ENCODE results near the gene RPAIN. TPM values are rescaled to one million over a fixed set of nuclear protein-coding genes. Genes with fewer than 3 reads are reported as not detected.

RPAIN gene
- total RNA-seq, 1 experiment from 2014 or later: 46.1 TPM

- TF ChIP-seq EZH2phosphoT487 (IDR thresholded peaks at IDR 0.05; ENCODE audit: borderline replicate concordance, low read length): no peak
- POLR2A ChIA-PET (ENCODE audit: unreplicated experiment): no interaction called here
- no TSS peak for BruUV-seq (replicated peaks)
Observed at GRCh38 chr17:5473906-5474305, 53.9 kb downstream of the RPAIN start.

DNA sequence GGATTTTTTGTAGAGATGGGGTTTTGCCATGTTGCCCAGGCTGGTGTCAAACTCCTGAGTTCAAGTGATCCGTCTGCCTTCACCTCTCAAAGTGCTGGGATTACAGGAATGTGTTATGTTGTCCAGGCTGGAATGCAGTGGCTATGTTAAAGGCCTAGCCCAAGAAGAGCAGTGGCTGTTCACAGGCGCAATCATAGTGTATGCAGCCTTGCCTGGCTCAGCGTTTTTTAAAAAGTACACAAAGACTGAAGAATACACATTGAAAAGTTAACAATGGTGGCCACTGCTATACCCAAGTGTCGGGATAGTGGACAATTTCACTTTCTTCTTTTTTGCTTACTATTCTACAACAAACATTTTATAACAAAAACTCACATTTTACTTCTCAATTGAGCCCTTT is 59.0 kb downstream of the RPAIN start:
- POLR2A ChIA-PET (ENCODE audit: unreplicated experiment): no interaction called here
- no TSS peak for BruUV-seq (replicated peaks)

More at GRCh38 chr17:5473906-5474305, 53.9 kb downstream of the RPAIN start:
- intact Hi-C loops (cut with micrococcal nuclease): no loop called here
- no peaks in the 10 kb centered on the region for H3K27me3 ChIP-seq (ENCODE audit: low read length)
- no peak overlapping the region for H3K4me2 ChIP-seq (ENCODE audit: low read length)
- DNase-seq (no peak), ATAC-seq (no peak)
- no peaks in the 10 kb centered on the region for H3K79me2 ChIP-seq (ENCODE audit: low read length)
- peaks cover 6% of the 10 kb centered on the region for H3F3A ChIP-seq (ENCODE audit: low read length, unreplicated experiment)
- no peaks in the 10 kb centered on the region for H4K20me1 ChIP-seq (ENCODE audit: low read length)
- H2AFZ ChIP-seq (ENCODE audit: low read length): no peak overlapping the region
- H3K9me3 ChIP-seq (ENCODE audit: low read length): no peaks in the 10 kb centered on the region
- H3K36me3 ChIP-seq (ENCODE audit: low read depth, low read length): peaks cover 33% of the 10 kb centered on the region
- H3K9me2 ChIP-seq (replicated peaks; ENCODE audit: low read length): no peaks in the 10 kb centered on the region
- no peak overlapping the region for H3K9ac ChIP-seq (ENCODE audit: low read length)
- H3K27ac ChIP-seq (ENCODE audit: low read length): no peak overlapping the region
- H3K4me1 ChIP-seq (ENCODE audit: insufficient read depth, low read length): no peaks in the 10 kb centered on the region
- CTCF ChIA-PET: no interaction called here
- no peak overlapping the region for H3K4me3 ChIP-seq (ENCODE audit: low read length)

GRCh38 chr17:5480962-5481361 is 61.0 kb downstream of the RPAIN start:
- Histone ChIP-seq H3K9ac (ENCODE audit: low read length) (no peak overlapping the region), H3K27me3 (ENCODE audit: low read length) (no peaks in the 10 kb centered on the region), H3K4me3 (ENCODE audit: low read length) (no peak overlapping the region), H3K27ac (ENCODE audit: low read length) (no peak overlapping the region), H3K79me2 (ENCODE audit: low read length) (peaks cover 41% of the 10 kb centered on the region), H2AFZ (ENCODE audit: low read length) (no peak overlapping the region), H3F3A (ENCODE audit: low read length, unreplicated experiment) (no peaks in the 10 kb centered on the region), H3K36me3 (ENCODE audit: low read depth, low read length) (peaks cover 69% of the 10 kb centered on the region), H3K9me2 (replicated peaks; ENCODE audit: low read length) (no peaks in the 10 kb centered on the region), H4K20me1 (ENCODE audit: low read length) (no peaks in the 10 kb centered on the region), H3K4me2 (ENCODE audit: low read length) (no peak overlapping the region), H3K9me3 (ENCODE audit: low read length) (no peaks in the 10 kb centered on the region), H3K4me1 (ENCODE audit: insufficient read depth, low read length) (peaks cover 8% of the 10 kb centered on the region)
- intact Hi-C loops (cut with micrococcal nuclease): no loop called here
- BruUV-seq (replicated peaks): no TSS peak
- no peak for DNase-seq
- ChIA-PET POLR2A (ENCODE audit: unreplicated experiment) (interaction anchor here (0.5 kb wide), 1 partner anchor 1159 kb away, joined by 4 read pairs; the partner anchor contains the start of gene KIAA0753), CTCF (no interaction called here)
- TF ChIP-seq EZH2phosphoT487 (IDR thresholded peaks at IDR 0.05; ENCODE audit: borderline replicate concordance, low read length) (no peak), EZH2 (IDR thresholded peaks at IDR 0.05; ENCODE audit: low read length, unreplicated experiment) (no peak), CTCF (conservative IDR thresholded peaks at IDR 0.05; ENCODE audit: low read depth, low read length) (no peak)
- ATAC-seq: no peak

More for the DNA sequence above, 59.0 kb downstream of the RPAIN start:
- Histone ChIP-seq H3K9me3 (ENCODE audit: low read length) (no peaks in the 10 kb centered on the region), H4K20me1 (ENCODE audit: low read length) (no peaks in the 10 kb centered on the region), H3K36me3 (ENCODE audit: low read depth, low read length) (peaks cover 70% of the 10 kb centered on the region), H3K27me3 (ENCODE audit: low read length) (no peaks in the 10 kb centered on the region), H3K4me1 (ENCODE audit: insufficient read depth, low read length) (no peaks in the 10 kb centered on the region), H3K27ac (ENCODE audit: low read length) (no peak overlapping the region), H3K9ac (ENCODE audit: low read length) (no peak overlapping the region), H3K9me2 (replicated peaks; ENCODE audit: low read length) (no peaks in the 10 kb centered on the region), H3K4me3 (ENCODE audit: low read length) (no peak overlapping the region), H3K4me2 (ENCODE audit: low read length) (no peak overlapping the region), H2AFZ (ENCODE audit: low read length) (no peak overlapping the region), H3K79me2 (ENCODE audit: low read length) (peaks cover 21% of the 10 kb centered on the region), H3F3A (ENCODE audit: low read length, unreplicated experiment) (no peaks in the 10 kb centered on the region)
- CTCF ChIA-PET: no interaction called here
- no peak for TF ChIP-seq EZH2phosphoT487 (IDR thresholded peaks at IDR 0.05; ENCODE audit: borderline replicate concordance, low read length)
- TF ChIP-seq CTCF (conservative IDR thresholded peaks at IDR 0.05; ENCODE audit: low read depth, low read length): no peak
- no peak for TF ChIP-seq EZH2 (IDR thresholded peaks at IDR 0.05; ENCODE audit: low read length, unreplicated experiment)
- intact Hi-C loops (cut with micrococcal nuclease): no loop called here
- DNase-seq (no peak), ATAC-seq (no peak)
